ENCODE results near the gene C20orf204.

DNA sequence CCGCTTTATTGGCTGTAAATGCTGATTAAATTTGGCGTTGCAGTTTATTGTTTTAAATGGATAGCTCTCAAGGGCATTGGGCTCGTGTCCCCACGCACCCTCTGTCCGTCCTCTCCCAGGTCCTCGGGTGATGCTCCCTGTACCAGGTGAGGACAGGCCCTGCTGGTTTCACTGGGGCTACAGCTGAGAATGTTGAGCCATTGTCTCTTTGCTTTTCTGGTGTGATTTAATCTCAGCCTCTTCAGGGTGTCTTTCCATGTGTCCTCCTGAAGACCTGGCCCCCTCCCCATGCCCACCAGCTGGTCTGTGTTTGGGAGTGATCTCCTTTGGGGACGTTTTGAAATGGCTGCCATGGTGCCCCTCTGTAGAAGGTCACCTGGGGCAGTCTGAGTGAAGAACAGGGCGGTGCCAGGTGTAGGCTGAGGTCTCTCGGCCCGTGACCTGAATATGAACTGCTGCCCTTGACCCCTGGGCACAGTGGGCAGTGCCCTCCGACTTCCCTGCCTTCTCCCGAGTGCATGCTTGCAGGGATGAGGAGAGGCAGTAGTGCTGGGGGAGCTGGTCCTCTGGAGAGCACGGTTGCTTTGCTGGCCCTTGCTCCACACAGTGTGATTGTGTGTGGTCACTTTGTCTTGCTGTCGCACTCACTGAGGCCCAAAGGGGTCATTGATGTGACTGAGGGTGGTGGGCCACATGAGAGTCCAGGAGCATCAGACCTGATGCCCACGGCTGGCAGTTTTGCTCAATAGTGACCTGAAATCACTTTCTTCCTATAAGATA, 12.4 kb upstream of the C20orf204 start:
- TF ChIP-seq POLR2AphosphoS5 (IDR thresholded peaks at IDR 0.05; ENCODE audit: borderline replicate concordance, low read depth, low read length) (no peak), EZH2 (IDR thresholded peaks at IDR 0.05) (no peak), FOXP2 (optimal IDR thresholded peaks at IDR 0.05; ENCODE audit: control extremely low read depth, extremely low read length, insufficient read depth) (no peak)
